WTC11 (cell line): ENCODE results near the gene CMTM2. TPM values are rescaled to one million over a fixed set of nuclear protein-coding genes. Genes with fewer than 3 reads are reported as not detected.

Experiments used
- ATAC-seq: fragments of 200-7000 bp; cut with Tn5 transposase; 2 replicates; pipeline ENCODE4 v1.10.0; 2021; ENCODE audit warnings: mild to moderate bottlenecking, moderate library complexity
- CTCF ChIA-PET: fragments of 300-600 bp; sonication (Branson Sonifier 250); formaldehyde crosslinking; loops from one replicate; lab custom pipeline; 2021; ENCODE audit warnings: antibody characterized with exemption; lab: Charles Lee
- POLR2A ChIA-PET: fragments of 350-600 bp; sonication (Branson Sonifier 250); formaldehyde crosslinking; loops from one replicate; lab custom pipeline; 2021; ENCODE audit warnings: antibody characterized with exemption; lab: Charles Lee
- DNase-seq: peaks from one replicate; pipeline ENCODE4 v3.0.0; 2021; ENCODE audit warnings: low spot score
- H3K27ac Mint-ChIP-seq: 2 replicates; pipeline ENCODE4 v1.8.0; 2021; ENCODE audit warnings: mixed read lengths
- H3K27me3 Mint-ChIP-seq: 2 replicates; pipeline ENCODE4 v1.8.0; 2021; ENCODE audit warnings: low read depth, mild to moderate bottlenecking, moderate library complexity, mixed read lengths
- H3K36me3 Mint-ChIP-seq: 2 replicates; pipeline ENCODE4 v1.8.0; 2021; ENCODE audit warnings: mixed read lengths
- H3K4me1 Mint-ChIP-seq: 2 replicates; pipeline ENCODE4 v1.8.0; 2022; ENCODE audit warnings: mixed read lengths
- H3K4me3 Mint-ChIP-seq: 2 replicates; pipeline ENCODE4 v1.8.0; 2021; ENCODE audit warnings: mild to moderate bottlenecking, moderate library complexity, mixed read lengths
- H3K9me3 Mint-ChIP-seq: 2 replicates; pipeline ENCODE4 v1.8.0; 2021; ENCODE audit warnings: mixed read lengths
- AR ChIP-seq: fragments of 250-450 bp; sonication (Bioruptor Pico); IDR thresholded peaks from 2 replicates; pipeline ENCODE4 v1.9.0; 2021; ENCODE audit warnings: mild to moderate bottlenecking
- CTCF ChIP-seq: fragments of 200-600 bp; IDR thresholded peaks from 2 replicates; pipeline ENCODE4 v1.8.0; 2022; ENCODE audit warnings: antibody characterized with exemption
- FOXJ3 ChIP-seq: sonication (generic); formaldehyde crosslinking; IDR thresholded peaks from 2 replicates; pipeline ENCODE4 v1.9.0; 2021; ENCODE audit warnings: missing genetic modification reagents, mild to moderate bottlenecking, borderline replicate concordance
- FOXP1 ChIP-seq: sonication (generic); formaldehyde crosslinking; IDR thresholded peaks from 2 replicates; pipeline ENCODE4 v1.8.0; 2022; ENCODE audit warnings: missing genetic modification reagents, mild to moderate bottlenecking, moderate library complexity, borderline replicate concordance
- IRF2 ChIP-seq: sonication (generic); formaldehyde crosslinking; IDR thresholded peaks from 2 replicates; pipeline ENCODE4 v1.8.0; 2022; ENCODE audit warnings: low read depth, missing genetic modification reagents, borderline replicate concordance
- KAT7 ChIP-seq: sonication (generic); formaldehyde crosslinking; IDR thresholded peaks from 2 replicates; pipeline ENCODE4 v1.8.1; 2023; ENCODE audit warnings: missing genetic modification reagents, mild to moderate bottlenecking, borderline replicate concordance
- MYBL2 ChIP-seq: sonication (generic); formaldehyde crosslinking; IDR thresholded peaks from 2 replicates; pipeline ENCODE4 v1.8.1; 2023; ENCODE audit warnings: mild to moderate bottlenecking, moderate library complexity, missing genetic modification reagents
- NFATC4 ChIP-seq: fragments of 250-450 bp; sonication (Bioruptor Pico); IDR thresholded peaks from 2 replicates; pipeline ENCODE4 v1.9.0; 2021; ENCODE audit warnings: mild to moderate bottlenecking
- NFYB ChIP-seq: sonication (generic); formaldehyde crosslinking; conservative IDR thresholded peaks from 2 replicates; pipeline ENCODE4 v1.8.0; 2022; ENCODE audit warnings: low read depth, missing genetic modification reagents
- OVOL2 ChIP-seq: fragments of 250-450 bp; sonication (Bioruptor Pico); IDR thresholded peaks from 2 replicates; pipeline ENCODE4 v1.9.0; 2021; ENCODE audit warnings: mild to moderate bottlenecking, borderline replicate concordance
- TCF7 ChIP-seq: sonication (generic); formaldehyde crosslinking; IDR thresholded peaks from 2 replicates; pipeline ENCODE4 v1.8.0; 2022; ENCODE audit warnings: mild to moderate bottlenecking, low read depth, missing genetic modification reagents, moderate library complexity
- USF1 ChIP-seq: sonication (generic); formaldehyde crosslinking; IDR thresholded peaks from 2 replicates; pipeline ENCODE4 v1.8.0; 2022; ENCODE audit warnings: mild to moderate bottlenecking, missing genetic modification reagents
- ZNF121 ChIP-seq: sonication (generic); formaldehyde crosslinking; IDR thresholded peaks from 2 replicates; pipeline ENCODE4 v1.8.0; 2023; ENCODE audit warnings: missing genetic modification reagents
- ZNF416 ChIP-seq: fragments of 250-450 bp; sonication (Bioruptor Pico); IDR thresholded peaks from 2 replicates; pipeline ENCODE4 v1.9.0; 2021; ENCODE audit warnings: mild to moderate bottlenecking, inconsistent platforms
- total RNA-seq: library from RNA; stranded (reverse); gene quantifications from 3 replicates; pipeline ENCODE4 v1.2.3, GENCODE V29; 2021
- TF ChIP-seq, protein P1 (sequence below): sonication (generic); formaldehyde crosslinking; IDR thresholded peaks from 2 replicates; pipeline ENCODE4 v1.8.0; 2023; ENCODE audit warnings: mild to moderate bottlenecking, missing genetic modification reagents
- TF ChIP-seq, protein P2 (sequence below): sonication (generic); formaldehyde crosslinking; IDR thresholded peaks from 2 replicates; pipeline ENCODE4 v1.8.1; 2023; ENCODE audit warnings: mild to moderate bottlenecking, missing genetic modification reagents, moderate library complexity
- TF ChIP-seq, protein P3 (sequence below): sonication (generic); formaldehyde crosslinking; IDR thresholded peaks from 2 replicates; pipeline ENCODE4 v1.8.0; 2022; ENCODE audit warnings: mild to moderate bottlenecking, missing genetic modification reagents

The CMTM2 gene
- total RNA-seq, 1 experiment from 2014 or later: not detected

GRCh38 chr16:66588981-66589713 is 9.9 kb downstream of the CMTM2 start:
- DNase-seq (peak; percentile 79), ATAC-seq (peak; percentile 99)
- peaks cover 17% of the 10 kb centered on the region for H3K4me1 Mint-ChIP-seq
- H3K4me3 Mint-ChIP-seq: no peak overlapping the region
- POLR2A ChIA-PET: interaction anchor here (1.3 kb wide), 1 partner anchor 10 kb away, joined by 3 read pairs; the partner anchor contains the start of gene CMTM2
- CTCF ChIA-PET: interaction anchor here (0.6 to 2.2 kb wide), 50 partner anchors 9 to 286 kb away, joined by 3 to 45 read pairs (median 5); partner anchors contain the start of genes CKLF, CMTM2, CMTM3 and NAE1
- no peaks in the 10 kb centered on the region for H3K27me3 Mint-ChIP-seq
- H3K27ac Mint-ChIP-seq: no peak overlapping the region; the same call in 1 of the 2 replicates
- H3K36me3 Mint-ChIP-seq: no peaks in the 10 kb centered on the region
- TF ChIP-seq CTCF: peak; percentile 42; the same call in 1 of the 2 replicates
- TF ChIP-seq TCF7 (CRISPR knock-in tag): no peak
- TF ChIP-seq, all 79 proteins: peak for 1
- no peaks in the 10 kb centered on the region for H3K9me3 Mint-ChIP-seq

GRCh38 chr16:66590322-66590721 is 11.1 kb downstream of the CMTM2 start:
- Mint-ChIP-seq H3K4me3 (no peak overlapping the region), H3K27me3 (no peaks in the 10 kb centered on the region), H3K36me3 (no peaks in the 10 kb centered on the region), H3K27ac (no peak overlapping the region), H3K4me1 (peaks cover 17% of the 10 kb centered on the region), H3K9me3 (no peaks in the 10 kb centered on the region)
- ChIA-PET CTCF (interaction anchor here (0.6 to 2.2 kb wide), 12 partner anchors 14 to 268 kb away, joined by 3 to 20 read pairs (median 8); partner anchors contain the start of genes CKLF, CMTM3 and NAE1), POLR2A (interaction anchor here (1.3 kb wide), 1 partner anchor 11 kb away, joined by 3 read pairs; the partner anchor contains the start of gene CMTM2)
- ATAC-seq (no peak), DNase-seq (no peak)
- TF ChIP-seq, protein P1, sequence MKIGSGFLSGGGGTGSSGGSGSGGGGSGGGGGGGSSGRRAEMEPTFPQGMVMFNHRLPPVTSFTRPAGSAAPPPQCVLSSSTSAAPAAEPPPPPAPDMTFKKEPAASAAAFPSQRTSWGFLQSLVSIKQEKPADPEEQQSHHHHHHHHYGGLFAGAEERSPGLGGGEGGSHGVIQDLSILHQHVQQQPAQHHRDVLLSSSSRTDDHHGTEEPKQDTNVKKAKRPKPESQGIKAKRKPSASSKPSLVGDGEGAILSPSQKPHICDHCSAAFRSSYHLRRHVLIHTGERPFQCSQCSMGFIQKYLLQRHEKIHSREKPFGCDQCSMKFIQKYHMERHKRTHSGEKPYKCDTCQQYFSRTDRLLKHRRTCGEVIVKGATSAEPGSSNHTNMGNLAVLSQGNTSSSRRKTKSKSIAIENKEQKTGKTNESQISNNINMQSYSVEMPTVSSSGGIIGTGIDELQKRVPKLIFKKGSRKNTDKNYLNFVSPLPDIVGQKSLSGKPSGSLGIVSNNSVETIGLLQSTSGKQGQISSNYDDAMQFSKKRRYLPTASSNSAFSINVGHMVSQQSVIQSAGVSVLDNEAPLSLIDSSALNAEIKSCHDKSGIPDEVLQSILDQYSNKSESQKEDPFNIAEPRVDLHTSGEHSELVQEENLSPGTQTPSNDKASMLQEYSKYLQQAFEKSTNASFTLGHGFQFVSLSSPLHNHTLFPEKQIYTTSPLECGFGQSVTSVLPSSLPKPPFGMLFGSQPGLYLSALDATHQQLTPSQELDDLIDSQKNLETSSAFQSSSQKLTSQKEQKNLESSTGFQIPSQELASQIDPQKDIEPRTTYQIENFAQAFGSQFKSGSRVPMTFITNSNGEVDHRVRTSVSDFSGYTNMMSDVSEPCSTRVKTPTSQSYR (CRISPR knock-in tag): no peak
- TF ChIP-seq USF1 (CRISPR knock-in tag): no peak

DNA sequence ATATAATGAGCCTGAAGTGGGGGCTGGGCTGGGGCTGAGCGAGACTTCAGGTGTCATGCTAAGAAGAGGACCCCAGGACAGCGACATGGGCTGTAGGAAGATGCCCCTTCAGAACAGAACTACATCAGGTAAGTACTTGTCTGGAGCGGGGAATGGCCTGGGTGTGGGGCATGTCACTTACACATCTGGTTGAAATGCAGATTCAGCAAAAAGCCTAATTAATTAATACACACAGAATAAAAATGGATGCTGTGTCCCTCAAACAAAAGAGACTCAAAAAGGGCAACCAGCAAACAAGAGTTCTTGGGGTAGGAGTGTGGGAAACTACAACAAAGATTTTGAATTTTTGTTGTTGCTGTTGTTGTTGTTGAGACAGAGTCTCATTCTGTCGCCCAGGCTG is 11.8 kb downstream of the CMTM2 start:
- Mint-ChIP-seq H3K27ac (no peak overlapping the region), H3K36me3 (no peaks in the 10 kb centered on the region), H3K4me1 (peaks cover 12% of the 10 kb centered on the region), H3K27me3 (no peaks in the 10 kb centered on the region), H3K4me3 (no peak overlapping the region), H3K9me3 (no peaks in the 10 kb centered on the region)
- DNase-seq: no peak
- CTCF ChIA-PET: interaction anchor here (1.1 kb wide), 1 partner anchor 185 kb away, joined by 3 read pairs; no protein-coding TSS in a partner anchor
- ATAC-seq: no peak
- POLR2A ChIA-PET: no interaction called here
- no peak for TF ChIP-seq KAT7 (CRISPR knock-in tag)
- TF ChIP-seq MYBL2: no peak
- TF ChIP-seq AR (CRISPR knock-in tag): no peak
- no peak for TF ChIP-seq FOXP1 (CRISPR knock-in tag)
- TF ChIP-seq, protein P2, sequence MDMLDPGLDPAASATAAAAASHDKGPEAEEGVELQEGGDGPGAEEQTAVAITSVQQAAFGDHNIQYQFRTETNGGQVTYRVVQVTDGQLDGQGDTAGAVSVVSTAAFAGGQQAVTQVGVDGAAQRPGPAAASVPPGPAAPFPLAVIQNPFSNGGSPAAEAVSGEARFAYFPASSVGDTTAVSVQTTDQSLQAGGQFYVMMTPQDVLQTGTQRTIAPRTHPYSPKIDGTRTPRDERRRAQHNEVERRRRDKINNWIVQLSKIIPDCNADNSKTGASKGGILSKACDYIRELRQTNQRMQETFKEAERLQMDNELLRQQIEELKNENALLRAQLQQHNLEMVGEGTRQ: no peak
- no peak for TF ChIP-seq IRF2
- no peak for TF ChIP-seq ZNF121 (CRISPR knock-in tag)
- no peak for TF ChIP-seq ZNF416 (CRISPR knock-in tag)
- TF ChIP-seq FOXJ3 (CRISPR knock-in tag): no peak
- no peak for TF ChIP-seq NFYB
- TF ChIP-seq, protein P3, sequence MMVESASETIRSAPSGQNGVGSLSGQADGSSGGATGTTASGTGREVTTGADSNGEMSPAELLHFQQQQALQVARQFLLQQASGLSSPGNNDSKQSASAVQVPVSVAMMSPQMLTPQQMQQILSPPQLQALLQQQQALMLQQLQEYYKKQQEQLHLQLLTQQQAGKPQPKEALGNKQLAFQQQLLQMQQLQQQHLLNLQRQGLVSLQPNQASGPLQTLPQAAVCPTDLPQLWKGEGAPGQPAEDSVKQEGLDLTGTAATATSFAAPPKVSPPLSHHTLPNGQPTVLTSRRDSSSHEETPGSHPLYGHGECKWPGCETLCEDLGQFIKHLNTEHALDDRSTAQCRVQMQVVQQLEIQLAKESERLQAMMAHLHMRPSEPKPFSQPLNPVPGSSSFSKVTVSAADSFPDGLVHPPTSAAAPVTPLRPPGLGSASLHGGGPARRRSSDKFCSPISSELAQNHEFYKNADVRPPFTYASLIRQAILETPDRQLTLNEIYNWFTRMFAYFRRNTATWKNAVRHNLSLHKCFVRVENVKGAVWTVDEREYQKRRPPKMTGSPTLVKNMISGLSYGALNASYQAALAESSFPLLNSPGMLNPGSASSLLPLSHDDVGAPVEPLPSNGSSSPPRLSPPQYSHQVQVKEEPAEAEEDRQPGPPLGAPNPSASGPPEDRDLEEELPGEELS: no peak
- TF ChIP-seq OVOL2 (CRISPR knock-in tag): no peak
- TF ChIP-seq NFATC4 (CRISPR knock-in tag): no peak
